ENCODE data around the gene GMNC.

The GMNC gene

DNA sequence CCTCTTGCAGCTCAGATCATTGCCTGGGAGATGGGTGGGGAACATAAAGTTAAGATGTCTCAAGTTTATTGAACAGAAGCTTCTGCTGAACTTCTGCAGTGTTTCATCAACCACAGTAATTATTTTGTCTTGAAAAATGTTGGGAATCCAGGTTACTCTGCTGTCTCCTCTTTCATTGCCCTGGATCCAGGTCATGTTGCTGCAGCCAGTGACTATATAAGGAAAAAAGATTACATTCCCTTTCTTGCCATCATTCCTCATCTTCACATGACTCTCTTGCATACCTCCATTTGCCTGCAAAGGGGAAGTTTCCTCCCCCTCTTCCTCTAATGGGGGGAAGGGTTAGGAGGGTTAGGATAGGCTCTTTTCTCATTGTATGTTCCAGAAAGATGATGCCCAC is 15.1 kb downstream of the GMNC start:
- no peak for DNase-seq

DNA sequence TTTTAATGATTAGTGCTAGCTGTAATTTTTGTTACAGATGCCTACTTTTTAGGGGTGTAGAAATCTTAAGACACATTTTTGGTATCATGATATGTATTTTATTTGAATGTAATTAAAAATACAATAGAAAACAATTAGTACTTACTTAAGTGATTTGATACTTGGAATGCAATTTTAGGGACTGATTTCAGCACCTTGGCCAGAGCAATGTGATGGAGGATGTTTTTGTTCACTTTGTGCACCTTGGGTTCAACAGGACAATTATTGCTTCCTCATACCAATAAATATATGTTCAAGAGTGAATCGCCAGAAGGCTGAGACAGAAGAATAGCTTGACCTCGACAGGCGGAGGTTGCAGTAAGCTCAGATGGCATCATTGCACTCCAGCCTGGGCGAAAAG is 22.3 kb downstream of the GMNC start:
- DNase-seq, result no peak

DNA sequence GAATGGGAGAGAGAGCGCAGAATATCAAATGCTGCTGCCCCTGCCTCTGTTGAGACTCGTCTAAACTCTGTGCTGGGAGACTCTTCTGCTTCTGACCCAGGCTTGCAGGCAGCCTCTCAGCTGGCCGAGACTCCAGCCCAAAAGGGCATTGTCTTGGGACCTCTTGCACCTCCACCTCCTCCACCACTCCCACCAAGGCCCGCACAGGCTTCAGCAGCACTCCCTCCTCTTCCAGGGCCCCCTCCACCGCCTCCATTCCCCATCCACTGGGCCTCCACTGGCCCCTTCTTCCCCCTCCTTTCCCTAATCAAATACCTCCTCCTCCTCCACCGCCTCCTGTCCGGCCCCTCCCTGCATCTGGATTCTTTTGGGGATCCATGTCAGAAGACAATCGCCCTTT is 31.3 kb downstream of the GMNC start:
- DNase-seq, result no peak

DNA sequence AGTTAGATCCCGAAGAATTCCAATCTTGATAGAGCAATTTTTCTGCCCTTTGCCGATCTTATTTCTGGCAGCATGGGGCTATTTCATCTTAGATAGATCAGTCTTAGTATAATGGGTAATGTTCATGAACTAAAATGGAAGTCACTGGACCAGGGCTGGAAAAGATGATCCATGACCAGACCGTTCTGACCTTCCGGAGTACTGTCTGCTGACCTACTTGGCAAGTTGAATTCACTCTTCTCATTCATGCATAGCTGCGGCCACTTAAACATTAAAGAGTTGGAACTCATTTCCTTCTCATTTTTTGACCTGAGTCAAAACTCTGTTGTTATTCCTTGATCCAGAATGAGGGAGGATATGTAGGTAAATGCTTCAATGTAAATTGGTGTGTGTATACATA is 32.5 kb downstream of the GMNC start:
- DNase-seq, result no peak

DNA sequence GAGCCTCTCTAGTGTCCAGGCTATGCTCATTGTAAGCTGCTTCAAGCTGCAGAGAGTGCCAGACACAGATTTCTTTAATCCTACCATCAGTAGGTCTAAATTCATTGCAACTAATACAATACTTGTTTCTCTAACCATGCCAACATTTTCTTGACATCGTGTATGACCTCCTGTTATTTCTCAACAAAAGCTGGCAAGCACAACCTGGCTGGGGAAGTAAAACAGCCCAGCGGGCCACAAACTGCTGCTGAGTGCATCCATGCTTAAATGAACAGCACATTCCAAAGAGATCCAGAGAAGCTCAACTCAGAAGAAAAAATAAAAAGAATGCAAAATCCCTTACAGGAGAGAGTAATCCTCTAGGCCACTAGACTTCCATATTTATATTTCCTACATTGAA is 36.5 kb downstream of the GMNC start:
- DNase-seq, result no peak

DNA sequence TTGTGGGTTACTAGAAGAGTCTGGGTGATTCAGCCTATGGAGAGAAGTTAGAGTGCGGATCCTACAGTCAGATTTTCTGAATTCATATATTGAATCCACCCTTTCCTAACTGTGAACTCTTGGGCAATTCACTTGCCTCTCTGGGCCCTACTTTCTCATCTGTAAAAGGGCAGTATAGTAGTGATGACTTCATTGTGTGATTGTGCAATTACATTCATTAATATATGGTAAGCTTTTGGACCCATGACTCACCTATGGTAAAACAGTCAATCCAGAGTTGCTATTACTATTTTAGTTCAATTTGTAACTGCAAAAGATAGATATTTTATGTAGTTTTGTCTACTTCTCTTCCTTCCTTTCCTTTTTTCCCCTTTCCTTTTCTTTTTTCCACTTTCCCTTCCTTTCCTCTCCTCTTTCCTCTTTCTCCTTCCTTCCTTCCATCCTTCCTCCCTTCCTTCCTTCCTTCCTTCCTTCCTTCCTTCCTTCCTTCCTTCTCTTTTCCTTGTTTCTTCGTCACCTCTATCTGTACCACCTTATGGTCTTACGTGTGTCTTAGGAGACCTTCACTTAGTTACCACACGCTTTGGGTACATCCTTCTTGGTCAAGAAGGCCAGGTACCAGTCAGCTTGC is 37.0 kb downstream of the GMNC start:
- no peak for DNase-seq

DNA sequence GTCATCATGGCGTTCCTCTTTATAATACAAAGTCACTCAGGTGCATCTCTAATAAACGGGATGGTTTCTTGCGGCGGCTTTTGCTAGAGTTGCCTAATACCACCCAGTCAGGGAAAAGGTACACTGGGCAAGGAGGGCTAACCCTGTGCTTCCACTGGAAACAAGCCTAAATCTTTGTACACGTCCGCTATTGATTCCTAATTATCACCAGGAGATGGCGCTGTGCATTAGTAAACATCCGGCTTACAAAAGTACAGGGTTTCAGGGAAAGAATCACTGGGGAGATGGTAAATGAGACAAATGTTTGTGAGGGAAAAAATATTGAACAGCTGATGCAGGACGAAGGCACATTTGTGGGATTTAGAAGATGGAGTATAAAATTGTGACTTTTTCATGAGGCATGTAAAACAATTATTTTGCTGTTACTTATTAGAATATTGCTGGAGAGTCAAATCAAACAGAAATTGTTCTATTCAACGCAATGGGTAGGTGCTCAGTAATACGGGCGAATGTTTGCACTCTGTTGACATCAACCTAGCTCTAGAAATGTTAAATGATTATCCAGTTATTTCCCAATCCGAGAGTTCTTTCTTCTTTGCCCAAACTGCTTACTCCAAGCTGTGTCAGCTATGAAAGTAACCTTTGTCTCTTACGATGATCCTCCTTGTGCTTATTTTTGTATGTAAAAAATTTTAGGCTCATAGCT is 50.6 kb downstream of the GMNC start:
- peak; percentile 25 for DNase-seq

DNA sequence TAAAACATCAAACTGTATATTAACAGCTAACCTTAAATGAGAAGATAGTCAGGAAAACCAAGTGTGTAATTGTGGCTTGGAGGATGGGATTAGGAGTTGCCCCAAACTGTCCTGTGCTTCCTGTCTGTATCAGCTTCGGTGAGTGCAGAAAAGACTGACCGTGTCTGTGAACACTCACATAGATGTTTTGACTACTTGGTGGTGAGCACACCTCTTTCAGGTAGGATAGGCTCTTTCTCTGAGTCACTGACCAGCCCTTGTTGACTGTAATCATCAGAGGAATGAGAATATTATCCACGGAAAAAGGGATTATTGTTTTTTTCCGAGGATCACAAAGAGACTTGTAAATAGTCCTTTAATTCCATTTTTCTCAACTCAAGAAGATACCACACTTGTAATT is 51.5 kb downstream of the GMNC start:
- no peak for DNase-seq

DNA sequence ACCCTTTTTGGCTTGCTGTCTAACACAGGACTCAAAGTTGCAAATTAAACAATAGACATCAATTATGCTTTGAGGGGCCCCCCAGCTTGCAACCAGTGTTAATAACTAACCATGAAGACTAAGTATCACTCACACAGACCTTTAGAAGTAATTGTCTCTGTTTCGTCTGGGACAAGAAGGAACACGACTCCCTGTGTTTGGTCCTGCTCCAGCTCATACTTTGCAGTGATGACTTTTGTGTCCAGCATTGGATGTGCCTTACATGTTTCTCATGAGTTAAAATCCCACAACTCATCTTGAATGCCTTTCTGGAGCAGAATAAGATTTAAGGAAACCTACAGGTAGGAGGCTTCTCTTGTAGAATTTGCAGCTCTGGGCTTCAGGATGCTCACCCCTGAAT is 53.1 kb downstream of the GMNC start:
- no peak for DNase-seq

DNA sequence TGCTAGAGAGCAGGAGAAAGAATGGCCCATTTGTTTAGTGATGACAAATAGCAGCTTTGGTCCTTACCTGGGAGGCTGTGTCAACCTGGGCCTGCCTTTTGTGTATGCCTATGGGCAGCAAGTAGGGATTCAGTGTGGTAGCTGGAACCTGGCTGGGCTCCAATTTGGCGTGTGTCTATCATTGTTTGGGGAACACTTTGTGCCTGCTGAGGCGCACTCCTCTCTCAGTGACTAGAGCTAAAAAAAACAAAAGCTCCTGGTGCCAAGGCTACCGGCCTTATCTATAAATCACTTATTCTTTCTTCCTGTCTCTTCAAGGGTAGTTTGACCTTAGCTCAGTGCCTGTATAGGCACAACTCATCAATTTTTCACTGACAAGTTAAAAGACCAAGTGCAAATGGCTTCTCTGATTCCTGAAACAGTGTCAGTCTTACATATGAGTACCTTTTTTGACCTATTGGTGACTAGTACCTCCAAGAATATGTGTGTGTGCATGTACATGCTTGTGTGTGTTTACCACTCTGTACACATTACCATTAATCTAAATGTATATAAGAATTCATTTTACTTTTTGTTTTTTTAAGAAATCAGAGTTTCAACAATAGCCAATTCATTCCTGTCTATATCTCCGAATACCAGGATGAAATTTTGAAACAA is 54.6 kb downstream of the GMNC start:
- no peak for DNase-seq
